ENCODE measurements around the gene TOMM70.

GRCh38 chr3:100317912-100318311, 83.0 kb downstream of the TOMM70 start:
- TF ChIP-seq CTCF (IDR thresholded peaks at IDR 0.05; ENCODE audit: insufficient read depth, low read length, poor library complexity, severe bottlenecking) (no peak), EZH2phosphoT487 (conservative IDR thresholded peaks at IDR 0.05; ENCODE audit: low read length) (no peak)

Data from SU-DHL-6 (cell line).